Upper lobe of left lung (tissue), 4 donors: ENCODE results near the gene GP1BB.

ENCODE experiments used
- EP300 ChIP-seq, 4 donors: sonication (generic); formaldehyde crosslinking; IDR thresholded peaks; one replicate each; pipeline ENCODE4 v1.5.1; 2017; ENCODE audit warnings: antibody characterized with exemption in 4 of 4, control low read depth in 2 of 4
- TF ChIP-seq, protein P1 (sequence below), 6 experiments: fragments of 450-650 bp in 4 of 6; fragments of 200-600 bp in 2 of 6; sonication (generic) in 2 of 6; IDR thresholded peaks; one replicate each; pipeline ENCODE4 v1.5.1; 2016 to 2019; ENCODE audit warnings: antibody characterized with exemption in 6 of 6

DNA sequence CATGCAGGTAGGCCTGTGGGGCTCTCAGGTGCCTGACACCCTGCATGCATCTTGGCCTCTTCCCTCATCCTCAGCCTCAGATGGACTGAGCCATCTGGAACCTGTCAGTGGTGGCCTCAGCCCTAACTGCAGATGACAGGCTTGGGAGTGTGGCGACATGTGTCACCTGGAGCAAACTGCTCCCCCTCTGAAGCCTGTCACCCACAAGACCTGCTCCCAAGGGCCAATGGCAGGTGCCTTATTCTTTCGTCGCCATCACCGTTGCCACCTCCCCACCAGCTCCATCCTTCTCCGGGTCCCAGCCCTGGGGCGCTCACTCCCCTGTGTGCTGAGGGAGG is 12.6 kb upstream of the GP1BB start:
- TF ChIP-seq, protein P1, sequence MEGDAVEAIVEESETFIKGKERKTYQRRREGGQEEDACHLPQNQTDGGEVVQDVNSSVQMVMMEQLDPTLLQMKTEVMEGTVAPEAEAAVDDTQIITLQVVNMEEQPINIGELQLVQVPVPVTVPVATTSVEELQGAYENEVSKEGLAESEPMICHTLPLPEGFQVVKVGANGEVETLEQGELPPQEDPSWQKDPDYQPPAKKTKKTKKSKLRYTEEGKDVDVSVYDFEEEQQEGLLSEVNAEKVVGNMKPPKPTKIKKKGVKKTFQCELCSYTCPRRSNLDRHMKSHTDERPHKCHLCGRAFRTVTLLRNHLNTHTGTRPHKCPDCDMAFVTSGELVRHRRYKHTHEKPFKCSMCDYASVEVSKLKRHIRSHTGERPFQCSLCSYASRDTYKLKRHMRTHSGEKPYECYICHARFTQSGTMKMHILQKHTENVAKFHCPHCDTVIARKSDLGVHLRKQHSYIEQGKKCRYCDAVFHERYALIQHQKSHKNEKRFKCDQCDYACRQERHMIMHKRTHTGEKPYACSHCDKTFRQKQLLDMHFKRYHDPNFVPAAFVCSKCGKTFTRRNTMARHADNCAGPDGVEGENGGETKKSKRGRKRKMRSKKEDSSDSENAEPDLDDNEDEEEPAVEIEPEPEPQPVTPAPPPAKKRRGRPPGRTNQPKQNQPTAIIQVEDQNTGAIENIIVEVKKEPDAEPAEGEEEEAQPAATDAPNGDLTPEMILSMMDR (IDR thresholded peaks at IDR 0.05) = no peak
- no peak for TF ChIP-seq EP300 (IDR thresholded peaks at IDR 0.05)
